H1 (cell line): ENCODE measurements around the gene COTL1. TPM values are rescaled to one million over a fixed set of nuclear protein-coding genes. Genes with fewer than 3 reads are reported as not detected.

Experiments
- CTCF ChIA-PET: fragments of 300-600 bp; sonication (Branson Sonifier 250); formaldehyde crosslinking; loops from one replicate; lab custom pipeline; 2021; ENCODE audit not compliant: partially characterized antibody; lab: Charles Lee
- POLR2A ChIA-PET: fragments of 300-600 bp; sonication (Branson Sonifier 250); formaldehyde crosslinking; loops from one replicate; lab custom pipeline; 2021; ENCODE audit warnings: inconsistent platforms; ENCODE audit not compliant: partially characterized antibody; lab: Charles Lee
- DNase-seq, 2 experiments: peaks; one replicate each; pipeline versions ENCODE4 v3.0.0 to v3.0.0-alpha.2; 2010 to 2022; ENCODE audit warnings: low spot score in 2 of 2, low read depth in 1 of 2, mixed read lengths in 1 of 2
- FAIRE-seq: peaks from 2 replicates; lab custom pipeline; 2011; peaks lifted over from hg19 to GRCh38; lab: Jason Lieb, UNC
- H2AFZ ChIP-seq: 2 replicates; pipeline ENCODE4 v1.8.1; 2012; ENCODE audit warnings: low read length, inconsistent platforms
- H2AK5ac ChIP-seq: 2 replicates; pipeline ENCODE4 v1.6.1; 2013; ENCODE audit warnings: low read depth, low read length
- H2BK120ac ChIP-seq: replicated peaks from 2 replicates; pipeline ENCODE3; 2013; ENCODE audit warnings: low read depth, low read length, inconsistent platforms
- H2BK12ac ChIP-seq: 2 replicates; pipeline ENCODE4 v1.6.1; 2013; ENCODE audit warnings: low read depth, low read length
- H2BK15ac ChIP-seq: 2 replicates; pipeline ENCODE4 v1.6.1; 2013; ENCODE audit warnings: low read length
- H2BK20ac ChIP-seq: 2 replicates; pipeline ENCODE4 v1.6.1; 2013; ENCODE audit warnings: low read length
- H2BK5ac ChIP-seq: 2 replicates; pipeline ENCODE4 v1.6.1; 2013; ENCODE audit warnings: low read depth, low read length
- H3K14ac ChIP-seq: 2 replicates; pipeline ENCODE4 v1.6.1; 2013; ENCODE audit warnings: inconsistent platforms; ENCODE audit not compliant: insufficient read length
- H3K18ac ChIP-seq: 2 replicates; pipeline ENCODE4 v1.6.1; 2013; ENCODE audit warnings: low read length; ENCODE audit errors: extremely low read depth
- H3K23ac ChIP-seq: 2 replicates; pipeline ENCODE4 v1.6.1; 2013; ENCODE audit warnings: inconsistent platforms; ENCODE audit not compliant: insufficient read length
- H3K23me2 ChIP-seq: 2 replicates; pipeline ENCODE4 v1.6.1; 2013; ENCODE audit warnings: low read depth, low read length
- H3K27ac ChIP-seq: 2 replicates; pipeline ENCODE4 v1.6.1; 2011; ENCODE audit warnings: low read depth, low read length, inconsistent platforms
- H3K27me3 ChIP-seq, 4 experiments: replicated peaks in 1 of 4; 1 replicate in 1 of 4; 2 replicates in 3 of 4; pipeline versions ENCODE4 v1.6.1 to v1.8.1; 2011 to 2013; ENCODE audit warnings: low read length in 3 of 4, mild to moderate bottlenecking in 3 of 4, inconsistent platforms in 2 of 4, mixed read lengths in 2 of 4, moderate library complexity in 1 of 4; ENCODE audit not compliant: control insufficient read depth in 3 of 4, insufficient read depth in 3 of 4; ENCODE audit errors: extremely low read depth in 1 of 4
- H3K36me3 ChIP-seq, 4 experiments: 2 replicates each; pipeline versions ENCODE4 v1.6.1 to v1.8.1; 2011 to 2013; ENCODE audit warnings: mild to moderate bottlenecking in 4 of 4, low read length in 3 of 4, moderate library complexity in 2 of 4, control low read depth in 1 of 4, inconsistent platforms in 1 of 4; ENCODE audit not compliant: insufficient read depth in 4 of 4, control insufficient read depth in 2 of 4
- H3K4ac ChIP-seq: replicated peaks from 2 replicates; pipeline ENCODE3; 2013; ENCODE audit warnings: low read length, low read depth, mixed read lengths, inconsistent platforms; ENCODE audit not compliant: insufficient read length
- H3K4me1 ChIP-seq, 4 experiments: replicated peaks in 1 of 4; 1 replicate in 1 of 4; 2 replicates in 3 of 4; pipeline versions ENCODE4 v1.6.1 to v1.8.1; 2011 to 2013; ENCODE audit warnings: low read length in 3 of 4, inconsistent platforms in 2 of 4, mixed read lengths in 1 of 4; ENCODE audit not compliant: insufficient read depth in 4 of 4, control insufficient read depth in 3 of 4
- H3K4me2 ChIP-seq, 2 experiments: 2 replicates each; pipeline versions ENCODE4 v1.6.1 to v1.8.1; 2011 to 2013; ENCODE audit warnings: low read depth in 2 of 2, low read length in 2 of 2, control low read depth in 1 of 2, inconsistent platforms in 1 of 2, mild to moderate bottlenecking in 1 of 2; ENCODE audit not compliant: insufficient read depth in 1 of 2
- H3K4me3 ChIP-seq, 4 experiments: fragments of 200-600, 300-600 bp in 1 of 4; sonication (generic), shearing (Covaris generic), sonication (Bioruptor Twin) in 1 of 4; 2 replicates each; pipeline versions ENCODE4 v1.5.1 to v1.8.1; 2011 to 2016; ENCODE audit warnings: low read length in 4 of 4, low read depth in 3 of 4, control low read depth in 2 of 4, inconsistent platforms in 2 of 4, mild to moderate bottlenecking in 2 of 4, mixed read lengths in 1 of 4, moderate library complexity in 1 of 4; ENCODE audit not compliant: insufficient read depth in 2 of 4; ENCODE audit errors: extremely low read depth in 1 of 4
- H3K56ac ChIP-seq: replicated peaks from 2 replicates; pipeline ENCODE3; 2013; ENCODE audit warnings: low read depth, mild to moderate bottlenecking, mixed read lengths, low read length, inconsistent platforms; ENCODE audit not compliant: insufficient read length
- H3K79me1 ChIP-seq: 2 replicates; pipeline ENCODE4 v1.6.1; 2013; ENCODE audit warnings: low read depth, low read length, control low read depth
- H3K79me2 ChIP-seq, 2 experiments: 2 replicates each; pipeline versions ENCODE4 v1.6.1 to v1.8.1; 2012 to 2013; ENCODE audit warnings: low read length in 2 of 2, mild to moderate bottlenecking in 2 of 2, inconsistent platforms in 1 of 2; ENCODE audit not compliant: insufficient read depth in 2 of 2, control insufficient read depth in 1 of 2
- H3K9ac ChIP-seq, 4 experiments: replicated peaks in 1 of 4; 1 replicate in 1 of 4; 2 replicates in 3 of 4; pipeline versions ENCODE4 v1.6.1 to v1.8.1; 2011 to 2013; ENCODE audit warnings: low read depth in 3 of 4, low read length in 3 of 4, control low read depth in 2 of 4, mild to moderate bottlenecking in 2 of 4, moderate library complexity in 2 of 4, inconsistent platforms in 1 of 4; ENCODE audit errors: extremely low read depth in 1 of 4
- H3K9me3 ChIP-seq, 2 experiments: 2 replicates each; pipeline versions ENCODE4 v1.6.1 to v1.8.1; 2012 to 2013; ENCODE audit warnings: mild to moderate bottlenecking in 2 of 2, moderate library complexity in 2 of 2, control low read depth in 1 of 2, inconsistent platforms in 1 of 2, low read depth in 1 of 2, low read length in 1 of 2, mixed read lengths in 1 of 2; ENCODE audit not compliant: insufficient read depth in 2 of 2
- H4K20me1 ChIP-seq, 2 experiments: replicated peaks in 1 of 2; 2 replicates each; pipeline versions ENCODE3 to v1.8.1; 2011 to 2013; ENCODE audit warnings: inconsistent platforms in 2 of 2, low read length in 2 of 2, mild to moderate bottlenecking in 1 of 2; ENCODE audit not compliant: insufficient read depth in 2 of 2, control insufficient read depth in 1 of 2
- H4K5ac ChIP-seq: 2 replicates; pipeline ENCODE4 v1.6.1; 2013; ENCODE audit warnings: low read length, low read depth, mixed read lengths, inconsistent platforms; ENCODE audit not compliant: insufficient read length
- H4K8ac ChIP-seq: 2 replicates; pipeline ENCODE4 v1.8.0; 2013; ENCODE audit warnings: mild to moderate bottlenecking, moderate library complexity, low read length, inconsistent platforms; ENCODE audit not compliant: insufficient read depth; ENCODE audit errors: extremely low read depth
- H4K91ac ChIP-seq: replicated peaks from 2 replicates; pipeline ENCODE3; 2013; ENCODE audit warnings: low read length, mixed read lengths, inconsistent platforms; ENCODE audit not compliant: insufficient read length
- BACH1 ChIP-seq: IDR thresholded peaks from 2 replicates; pipeline ENCODE4 v1.6.1; 2012; ENCODE audit warnings: low read length, improper control_type of control experiment
- CREB1 ChIP-seq: IDR thresholded peaks from 2 replicates; pipeline ENCODE4 v1.6.1; 2012; ENCODE audit warnings: inconsistent platforms
- KDM4A ChIP-seq: IDR thresholded peaks from one replicate; pipeline ENCODE4 v1.7.1; 2012; ENCODE audit warnings: low read depth, mild to moderate bottlenecking, moderate library complexity, low read length, inconsistent platforms; ENCODE audit not compliant: severe bottlenecking
- MAX ChIP-seq: IDR thresholded peaks from 2 replicates; pipeline ENCODE4 v1.6.1; 2012; ENCODE audit warnings: inconsistent platforms
- NRF1 ChIP-seq: IDR thresholded peaks from 2 replicates; pipeline ENCODE4 v1.6.1; 2011; ENCODE audit warnings: mild to moderate bottlenecking, low read depth, low read length, improper control_type of control experiment
- POLR2A ChIP-seq, 2 experiments: IDR thresholded peaks; 1 replicate in 1 of 2; 2 replicates in 1 of 2; pipeline ENCODE4 v1.6.1; 2011; ENCODE audit warnings: low read depth in 2 of 2, low read length in 2 of 2, mild to moderate bottlenecking in 2 of 2; ENCODE audit errors: control extremely low read depth in 1 of 2
- POU5F1 ChIP-seq: IDR thresholded peaks from 2 replicates; pipeline ENCODE4 v1.6.1; 2011; ENCODE audit warnings: low read depth, mild to moderate bottlenecking, low read length, moderate library complexity
- RXRA ChIP-seq: IDR thresholded peaks from 2 replicates; pipeline ENCODE4 v1.6.1; 2011; ENCODE audit warnings: low read depth, mild to moderate bottlenecking, low read length, moderate library complexity; ENCODE audit not compliant: insufficient read depth
- SP1 ChIP-seq: IDR thresholded peaks from 2 replicates; pipeline ENCODE4 v1.6.1; 2011; ENCODE audit warnings: low read depth, low read length
- YY1 ChIP-seq: IDR thresholded peaks from 2 replicates; pipeline ENCODE4 v1.6.1; 2011; ENCODE audit warnings: low read depth, mild to moderate bottlenecking, low read length
- ZNF274 ChIP-seq: IDR thresholded peaks from 2 replicates; pipeline ENCODE4 v1.7.0; 2012; ENCODE audit warnings: low read length, borderline replicate concordance; ENCODE audit errors: extremely low read depth
- WGBS, 2 experiments: shearing (Covaris generic) in 1 of 2; methylation state at CpG; one replicate each; pipeline versions ENCODE4 v1.1.6 to v1.1.7; 2013 to 2015; ENCODE audit warnings: low lambda C conversion rate in 2 of 2, mixed read lengths in 2 of 2, inconsistent platforms in 1 of 2, low coverage in 1 of 2, missing lambda C conversion rate in 1 of 2; ENCODE audit not compliant: insufficient replicate concordance in 2 of 2, insufficient coverage in 1 of 2, insufficient read length in 1 of 2; ENCODE audit errors: extremely low coverage in 1 of 2, missing lambda C conversion rate in 1 of 2; 5-methylcytosine and 5-hydroxymethylcytosine counted together
- polyA plus RNA-seq, 7 experiments: library from polyadenylated mRNA; depleted of rRNA in 3 of 7; stranded (reverse) in 5 of 7; unstranded in 2 of 7; fragments of >200 nt in 5 of 7; fragments of 200-250 nt in 2 of 7; gene quantifications; 1 replicate in 5 of 7; 2 replicates in 1 of 7; 4 replicates in 1 of 7; pipeline versions ENCODE4 v1.2.1 to v1.2.3, GENCODE V29; 2011 to 2013; ENCODE audit warnings: missing spikeins in 2 of 7, mixed read lengths in 2 of 7
- total RNA-seq: library from RNA; stranded (reverse); fragmentation: NEBNext Ultra II Directional; extraction: Animal tissue kit (Norgen Biotek cat#: 25700); gene quantifications from 2 replicates; pipeline ENCODE4 v1.2.1, GENCODE V29; 2021
- TF ChIP-seq, protein P1 (sequence below), 3 experiments: IDR thresholded peaks; 1 replicate in 2 of 3; 2 replicates in 1 of 3; pipeline versions ENCODE4 v1.5.1 to v1.6.1; 2011; ENCODE audit warnings: low read length in 3 of 3, mild to moderate bottlenecking in 3 of 3, inconsistent platforms in 2 of 3, low read depth in 1 of 3, moderate library complexity in 1 of 3; ENCODE audit not compliant: insufficient read depth in 1 of 3; ENCODE audit errors: control extremely low read depth in 1 of 3

Gene COTL1
- total and polyA plus RNA-seq, 2 of the 8 experiments (the other 6 are each of a cell fraction or from before 2014, with no cell fraction given): 59.2 to 183 TPM

GRCh38 chr16:84643180-84643583 lies 25.3 kb upstream of the COTL1 start:
- H4K20me1 ChIP-seq: no peaks in the 10 kb centered on the region
- DNase-seq: no peak
- H3K23me2 ChIP-seq: peaks cover 3% of the 10 kb centered on the region; the same call in 1 of the 2 replicates
- H2BK15ac ChIP-seq: no peak overlapping the region
- no peak overlapping the region for H3K4me3 ChIP-seq
- H2BK5ac ChIP-seq: no peak overlapping the region; the same call in 1 of the 2 replicates
- FAIRE-seq: no peak
- no peak overlapping the region for H4K5ac ChIP-seq
- H3K18ac ChIP-seq: no peak overlapping the region
- H3K79me2 ChIP-seq: no peaks in the 10 kb centered on the region
- H2BK120ac ChIP-seq: no peak overlapping the region
- H3K4ac ChIP-seq: no peak overlapping the region
- H3K23ac ChIP-seq: no peak overlapping the region
- no peak overlapping the region for H3K56ac ChIP-seq
- H3K14ac ChIP-seq: no peak overlapping the region
- H3K27ac ChIP-seq: no peak overlapping the region
- H2AK5ac ChIP-seq: no peak overlapping the region
- peaks cover 0 to 5% (median 2%) of the 10 kb centered on the region in 4 experiments; a peak in 4 of 7 replicates for H3K4me1 ChIP-seq
- no peak overlapping the region for H3K4me2 ChIP-seq
- ChIA-PET POLR2A (no interaction called here), CTCF (interaction anchor here (0.5 to 3.3 kb wide), 6 partner anchors 21 to 132 kb away, joined by 3 to 27 read pairs (median 8); no protein-coding TSS in a partner anchor)
- H2BK20ac ChIP-seq: no peak overlapping the region
- H4K91ac ChIP-seq: no peak overlapping the region
- no peak overlapping the region for H4K8ac ChIP-seq
- H3K27me3 ChIP-seq: peaks cover 0 to 5% (median 5%) of the 10 kb centered on the region in 4 experiments; a peak in 1 of 7 replicates
- H3K36me3 ChIP-seq: no peaks in the 10 kb centered on the region
- H3K79me1 ChIP-seq: no peaks in the 10 kb centered on the region
- H2AFZ ChIP-seq: no peak overlapping the region
- H3K9ac ChIP-seq: no peak overlapping the region
- no peak overlapping the region for H2BK12ac ChIP-seq
- 83% methylated on average over 8 of the region's 8 CpGs; no CpG with 5 or more reads in 1 of the 2 experiments for WGBS, 2 experiments
- no peaks in the 10 kb centered on the region for H3K9me3 ChIP-seq
- no peak for TF ChIP-seq RXRA
- TF ChIP-seq POU5F1: no peak
- TF ChIP-seq NRF1: no peak
- no peak for TF ChIP-seq CREB1
- no peak for TF ChIP-seq YY1
- TF ChIP-seq, protein P1, sequence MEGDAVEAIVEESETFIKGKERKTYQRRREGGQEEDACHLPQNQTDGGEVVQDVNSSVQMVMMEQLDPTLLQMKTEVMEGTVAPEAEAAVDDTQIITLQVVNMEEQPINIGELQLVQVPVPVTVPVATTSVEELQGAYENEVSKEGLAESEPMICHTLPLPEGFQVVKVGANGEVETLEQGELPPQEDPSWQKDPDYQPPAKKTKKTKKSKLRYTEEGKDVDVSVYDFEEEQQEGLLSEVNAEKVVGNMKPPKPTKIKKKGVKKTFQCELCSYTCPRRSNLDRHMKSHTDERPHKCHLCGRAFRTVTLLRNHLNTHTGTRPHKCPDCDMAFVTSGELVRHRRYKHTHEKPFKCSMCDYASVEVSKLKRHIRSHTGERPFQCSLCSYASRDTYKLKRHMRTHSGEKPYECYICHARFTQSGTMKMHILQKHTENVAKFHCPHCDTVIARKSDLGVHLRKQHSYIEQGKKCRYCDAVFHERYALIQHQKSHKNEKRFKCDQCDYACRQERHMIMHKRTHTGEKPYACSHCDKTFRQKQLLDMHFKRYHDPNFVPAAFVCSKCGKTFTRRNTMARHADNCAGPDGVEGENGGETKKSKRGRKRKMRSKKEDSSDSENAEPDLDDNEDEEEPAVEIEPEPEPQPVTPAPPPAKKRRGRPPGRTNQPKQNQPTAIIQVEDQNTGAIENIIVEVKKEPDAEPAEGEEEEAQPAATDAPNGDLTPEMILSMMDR (IDR thresholded peaks at IDR 0.05; ENCODE audit: control extremely low read depth in 1 of 3, insufficient read depth in 1 of 3, low read depth in 1 of 3, low read length in 3 of 3): no peak
- no peak for TF ChIP-seq BACH1
- TF ChIP-seq KDM4A: no peak
- no peak for TF ChIP-seq ZNF274
- TF ChIP-seq POLR2A (IDR thresholded peaks at IDR 0.05; ENCODE audit: control extremely low read depth in 1 of 2, low read depth in 2 of 2, low read length in 2 of 2): no peak
- TF ChIP-seq SP1: no peak
- no peak for TF ChIP-seq MAX
